Esophagus mucosa (tissue), 1 donor: ENCODE data around the gene SGPP2. TPM values are rescaled to one million over a fixed set of nuclear protein-coding genes. Genes with fewer than 3 reads are reported as not detected.

Experiments used
- ATAC-seq: fragments of 200-7000 bp; cut with Tn5 transposase; one replicate; pipeline ENCODE4 v1.9.1; 2020
- total RNA-seq: library from RNA; stranded (reverse); gene quantifications from one replicate; pipeline ENCODE4 v1.2.4, GENCODE V29; 2023
- donor health status: DM: yes; HTN: yes; CAD: no.

The SGPP2 gene
- total RNA-seq, 1 donor from 2014 or later: 57.1 TPM

- no peak for ATAC-seq
Measured at GRCh38 chr2:222477962-222478608, 53.7 kb downstream of the SGPP2 start.

- no peak for ATAC-seq
Measured at GRCh38 chr2:222479859-222480258, 55.5 kb downstream of the SGPP2 start.

GRCh38 chr2:222480497-222480896 is 56.2 kb downstream of the SGPP2 start:
- ATAC-seq: no peak

GRCh38 chr2:222481941-222482340 is 57.6 kb downstream of the SGPP2 start:
- no peak for ATAC-seq

- ATAC-seq: no peak
Measured at GRCh38 chr2:222483513-222484039, 59.2 kb downstream of the SGPP2 start.

- ATAC-seq: no peak
Measured at GRCh38 chr2:222485367-222486211, 61.2 kb downstream of the SGPP2 start.

GRCh38 chr2:222490131-222490530 is 65.8 kb downstream of the SGPP2 start:
- no peak for ATAC-seq

GRCh38 chr2:222492683-222493082 is 68.3 kb downstream of the SGPP2 start:
- ATAC-seq: no peak

- no peak for ATAC-seq
Measured at GRCh38 chr2:222494104-222494739, 69.9 kb downstream of the SGPP2 start.

GRCh38 chr2:222495388-222495787 is 71.0 kb downstream of the SGPP2 start:
- no peak for ATAC-seq

GRCh38 chr2:222499226-222499625 is 74.9 kb downstream of the SGPP2 start:
- peak; percentile 23 for ATAC-seq

GRCh38 chr2:222504191-222504590 is 79.8 kb downstream of the SGPP2 start:
- ATAC-seq: peak; percentile 37

- ATAC-seq: no peak
Measured at GRCh38 chr2:222504719-222505118, 80.4 kb downstream of the SGPP2 start.

- no peak for ATAC-seq
Measured at GRCh38 chr2:222506230-222506935, 82.0 kb downstream of the SGPP2 start.

GRCh38 chr2:222514901-222515300 is 90.6 kb downstream of the SGPP2 start:
- no peak for ATAC-seq

- peak; percentile 91 for ATAC-seq
Measured at GRCh38 chr2:222518570-222519381, 94.4 kb downstream of the SGPP2 start.

GRCh38 chr2:222521099-222521498 is 96.8 kb downstream of the SGPP2 start:
- ATAC-seq: no peak

- ATAC-seq: no peak
Measured at GRCh38 chr2:222522082-222522481, 97.7 kb downstream of the SGPP2 start.

GRCh38 chr2:222523783-222524544 is 99.6 kb downstream of the SGPP2 start:
- peak; percentile 62 for ATAC-seq

GRCh38 chr2:222525811-222526210 is 101.5 kb downstream of the SGPP2 start:
- no peak for ATAC-seq
